Hypothalamus (tissue), 51 donors: Measurements from ENCODE around the gene HECTD2.
"Not testable (repeated sequence)": the region's sequence is repeated elsewhere in the genome, so short reads cannot be mapped to it uniquely, and the experiment has no call there.

ENCODE experiments used
- DNase-seq, 51 donors: peaks; one replicate each; lab custom pipeline; 2025; lab: John Stamatoyannopoulos, UW

The HECTD2 gene

DNA sequence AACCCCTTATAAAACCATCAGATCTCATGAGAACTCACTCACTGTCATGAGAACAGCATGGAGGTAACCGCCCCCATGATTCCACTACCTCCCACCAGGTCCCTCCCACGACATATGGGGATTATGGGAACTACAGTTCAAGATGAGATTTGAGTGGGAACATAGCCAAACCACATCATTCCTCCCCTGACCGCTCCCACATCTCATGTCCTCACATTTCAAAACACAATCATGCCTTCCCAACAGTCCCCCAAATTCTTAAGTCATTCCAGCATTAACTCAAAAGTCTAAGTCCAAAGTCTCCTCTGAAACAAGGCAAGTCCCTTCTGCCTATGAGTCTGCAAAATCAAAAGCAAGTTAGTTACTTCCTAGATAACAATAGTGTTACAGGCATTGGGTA lies 150.7 kb downstream of the HECTD2 start:
- DNase-seq: not testable (repeated sequence)

DNA sequence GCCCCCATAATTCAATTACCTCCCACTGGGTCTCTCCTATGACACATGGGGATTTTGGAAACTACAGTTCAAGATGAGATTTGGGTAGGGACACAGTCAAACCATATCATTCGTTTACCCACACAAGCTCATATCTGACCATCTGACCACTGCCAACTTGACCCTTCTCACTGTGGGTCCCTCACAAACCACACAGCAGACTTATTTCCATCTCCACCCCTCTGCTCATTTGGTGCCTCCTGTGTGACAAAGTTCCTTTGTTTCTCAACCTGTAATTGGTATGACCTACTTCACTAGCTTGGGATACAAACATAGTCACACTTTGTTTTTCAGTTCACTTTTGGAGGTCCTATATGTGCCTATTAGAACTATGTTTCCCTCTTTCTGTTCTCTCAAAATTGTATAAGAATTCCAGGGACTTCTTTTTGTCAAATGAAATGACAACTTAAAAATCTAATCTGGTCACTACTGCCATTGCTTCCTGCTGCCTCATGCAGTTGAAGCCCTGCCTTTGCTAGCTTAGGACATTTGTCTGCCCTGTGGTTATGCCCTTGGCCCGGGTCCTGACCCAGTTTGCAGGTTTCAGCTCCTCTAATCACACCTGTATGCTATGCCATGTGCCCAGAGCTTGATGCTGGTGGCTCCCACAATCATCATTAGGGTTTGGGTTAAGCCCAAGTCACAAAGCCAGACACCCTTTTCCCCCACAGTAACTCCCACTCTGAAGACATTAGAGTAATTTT lies 152.9 kb downstream of the HECTD2 start:
- DNase-seq: no peak

DNA sequence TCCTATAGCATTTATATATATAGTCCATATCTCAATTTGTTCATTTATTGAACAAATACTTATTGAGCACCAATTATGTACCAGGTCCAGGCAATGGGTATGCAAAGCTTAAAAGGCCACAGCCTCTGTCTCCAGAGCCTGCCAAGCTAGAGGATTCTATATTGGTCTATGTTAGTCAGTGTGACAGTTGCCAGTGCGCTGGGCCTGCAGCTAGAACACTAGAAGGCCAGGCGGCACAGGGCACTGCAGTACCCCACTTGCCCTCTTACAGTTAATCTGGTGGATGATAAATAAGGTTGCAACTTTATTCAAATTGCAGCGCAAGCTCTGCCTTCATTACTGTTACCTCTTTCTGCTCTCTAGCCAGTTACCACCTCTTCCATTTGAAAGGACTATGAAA lies 153.9 kb downstream of the HECTD2 start:
- DNase-seq: no peak
